ENCODE data around the gene ABCB8.

The ABCB8 gene

GRCh38 chr7:151085691-151086620 is 57.7 kb downstream of the ABCB8 start, which contains the start of gene AGAP3:
Gene AGAP3, plus strand, starts transcription at chr7:151086475. Its CDS starts 267 bp downstream, at chr7:151086742.
- peak in 1 of 2 experiments; percentile 28 for DNase-seq (ENCODE audit: low read depth in 2 of 2)

- DNase-seq (ENCODE audit: low read depth in 2 of 2): no peak
Measured at GRCh38 chr7:151086802-151087244, 58.6 kb downstream of the ABCB8 start.

GRCh38 chr7:151087245-151088018 is 59.2 kb downstream of the ABCB8 start:
- DNase-seq (ENCODE audit: low read depth in 2 of 2): no peak

- no peak for DNase-seq (ENCODE audit: low read depth in 2 of 2)
Measured at GRCh38 chr7:151088019-151088855, 60.0 kb downstream of the ABCB8 start.

- no peak for DNase-seq (ENCODE audit: low read depth in 2 of 2)
Measured at GRCh38 chr7:151088856-151089699, 60.8 kb downstream of the ABCB8 start.

- no peak for DNase-seq (ENCODE audit: low read depth in 2 of 2)
Measured at GRCh38 chr7:151089893-151090730, 61.9 kb downstream of the ABCB8 start.

GRCh38 chr7:151091003-151091402 is 62.8 kb downstream of the ABCB8 start:
- DNase-seq (ENCODE audit: low read depth in 2 of 2): no peak

GRCh38 chr7:151091431-151091830 is 63.2 kb downstream of the ABCB8 start:
- no peak for DNase-seq (ENCODE audit: low read depth in 2 of 2)

- no peak for DNase-seq (ENCODE audit: low read depth in 2 of 2)
Measured at GRCh38 chr7:151091988-151092387, 63.7 kb downstream of the ABCB8 start.

- no peak for DNase-seq (ENCODE audit: low read depth in 2 of 2)
Measured at GRCh38 chr7:151093748-151094147, 65.5 kb downstream of the ABCB8 start.

- no peak for DNase-seq (ENCODE audit: low read depth in 2 of 2)
Measured at GRCh38 chr7:151094675-151095074, 66.4 kb downstream of the ABCB8 start.

- no peak for DNase-seq (ENCODE audit: low read depth in 2 of 2)
Measured at GRCh38 chr7:151095123-151095797, 67.0 kb downstream of the ABCB8 start.

- no peak for DNase-seq (ENCODE audit: low read depth in 2 of 2)
Measured at GRCh38 chr7:151095828-151096475, 67.7 kb downstream of the ABCB8 start.
